Measurements from ENCODE around the gene TTC6. TPM values are rescaled to one million over a fixed set of nuclear protein-coding genes. Genes with fewer than 3 reads are reported as not detected.

The TTC6 gene
- total and polyA plus RNA-seq, 2 donors (not counting 3 experiments of a cell fraction or from before 2014, with no cell fraction given), result 0.75 TPM; not detected in 1

GRCh38 chr14:37586797-37587130 is 8.7 kb upstream of the TTC6 start:
- Histone ChIP-seq H4K20me1 (replicated peaks; ENCODE audit: control insufficient read depth, extremely low read depth, insufficient read depth, low read length) (peaks cover 6% of the 10 kb centered on the region), H3K36me3 (ENCODE audit: control insufficient read depth in 2 of 2, extremely low read depth in 1 of 2, insufficient read depth in 2 of 2, low read length in 2 of 2) (no peaks in the 10 kb centered on the region), H3K27ac (ENCODE audit: insufficient read depth, low read depth, low read length) (no peak overlapping the region), H3K9ac (replicated peaks; ENCODE audit: extremely low read depth, insufficient read depth, low read length) (no peak overlapping the region), H3K4me1 (ENCODE audit: control insufficient read depth, extremely low read depth, insufficient read depth, low read length) (peaks cover 14% of the 10 kb centered on the region), H3K27me3 (ENCODE audit: control insufficient read depth in 2 of 2, insufficient read depth in 2 of 2, low read length in 2 of 2) (peaks cover 70 to 92% of the 10 kb centered on the region in 2 experiments), H3K9me3 (replicated peaks; ENCODE audit: control insufficient read depth, insufficient read depth, low read length) (no peaks in the 10 kb centered on the region), H2AFZ (ENCODE audit: low read depth, low read length) (no peak overlapping the region), H3K4me2 (ENCODE audit: insufficient read depth, low read length) (no peak overlapping the region), H3K4me3 (replicated peaks in 1 of 3; ENCODE audit: insufficient read depth in 1 of 3, low read depth in 1 of 3, low read length in 3 of 3) (no peak overlapping the region), H3K9me1 (replicated peaks; ENCODE audit: control insufficient read depth, extremely low read depth, insufficient read depth, low read length) (no peaks in the 10 kb centered on the region), H3K79me2 (ENCODE audit: control insufficient read depth, insufficient read depth, low read length) (no peaks in the 10 kb centered on the region)
- TF ChIP-seq EZH2 (IDR thresholded peaks at IDR 0.05; ENCODE audit: borderline replicate concordance, low read depth, low read length, severe bottlenecking) (no peak), POLR2AphosphoS5 (IDR thresholded peaks at IDR 0.05; ENCODE audit: insufficient read depth, low read depth, low read length) (no peak), FOS (IDR thresholded peaks at IDR 0.05; ENCODE audit: borderline replicate concordance, insufficient read depth, low read length) (no peak), GATA2 (IDR thresholded peaks at IDR 0.05; ENCODE audit: insufficient read depth, insufficient read length, low read depth, low read length) (no peak)
- DNase-seq (ENCODE audit: low read depth, low spot score) (no peak), FAIRE-seq (no peak)
- dilution Hi-C loops (cut with MboI; ENCODE audit: extremely low pct_ligation_motif_present, low sequenced_read_pairs) (no loop called here), intact Hi-C loops (cut with micrococcal nuclease) (no loop called here)
- ChIA-PET POLR2A (no interaction called here), CTCF (interaction anchor here (1.0 to 2.5 kb wide), 3 partner anchors 11 to 20 kb away, joined by 3 to 11 read pairs (median 3); no protein-coding TSS in a partner anchor)
- BruUV-seq (replicated peaks), result no TSS peak

DNA sequence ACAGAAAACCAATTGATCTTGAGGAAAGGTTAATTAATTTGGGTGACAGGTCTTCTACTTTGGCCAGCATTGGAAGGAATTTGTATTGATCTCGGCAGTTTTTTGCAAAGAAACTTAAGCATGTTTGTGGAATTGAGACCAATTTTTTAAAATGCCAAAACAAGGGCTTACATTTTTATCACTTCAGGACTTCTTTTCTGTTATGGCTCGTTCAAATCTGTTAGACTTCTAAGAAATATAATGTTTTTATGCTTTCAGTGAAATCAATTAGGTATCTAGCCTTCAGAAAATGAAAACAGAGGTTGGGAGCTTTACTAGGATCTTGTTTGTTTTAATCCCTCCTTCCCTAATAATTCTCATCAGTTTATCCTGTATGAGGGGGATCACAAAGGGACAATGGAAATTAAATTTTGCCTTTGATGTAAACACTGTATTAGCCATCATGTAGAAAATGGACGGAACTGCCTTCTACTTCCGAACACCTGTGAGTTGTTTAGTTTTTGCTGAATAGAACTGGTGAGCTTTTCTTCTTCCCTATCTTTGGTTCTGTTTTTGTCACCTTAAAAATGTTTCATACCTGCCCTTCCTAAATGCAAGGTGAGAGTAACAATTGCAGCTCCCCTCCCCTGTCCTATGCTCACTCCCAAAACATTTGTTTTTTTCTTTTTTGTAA is 8.2 kb upstream of the TTC6 start:
- intact Hi-C loops (cut with micrococcal nuclease) (no loop called here), dilution Hi-C loops (cut with MboI; ENCODE audit: extremely low pct_ligation_motif_present, low sequenced_read_pairs) (no loop called here)
- Histone ChIP-seq H3K79me2 (ENCODE audit: control insufficient read depth, insufficient read depth, low read length) (no peaks in the 10 kb centered on the region), H3K9ac (replicated peaks; ENCODE audit: extremely low read depth, insufficient read depth, low read length) (no peak overlapping the region), H3K4me3 (replicated peaks in 1 of 3; ENCODE audit: insufficient read depth in 1 of 3, low read depth in 1 of 3, low read length in 3 of 3) (no peak overlapping the region), H3K27me3 (ENCODE audit: control insufficient read depth in 2 of 2, insufficient read depth in 2 of 2, low read length in 2 of 2) (peaks cover 75 to 97% of the 10 kb centered on the region in 2 experiments), H3K36me3 (ENCODE audit: control insufficient read depth in 2 of 2, extremely low read depth in 1 of 2, insufficient read depth in 2 of 2, low read length in 2 of 2) (no peaks in the 10 kb centered on the region), H2AFZ (ENCODE audit: low read depth, low read length) (no peak overlapping the region), H3K27ac (ENCODE audit: insufficient read depth, low read depth, low read length) (no peak overlapping the region), H3K4me1 (ENCODE audit: control insufficient read depth, extremely low read depth, insufficient read depth, low read length) (peaks cover 14% of the 10 kb centered on the region), H3K9me1 (replicated peaks; ENCODE audit: control insufficient read depth, extremely low read depth, insufficient read depth, low read length) (no peaks in the 10 kb centered on the region), H3K4me2 (ENCODE audit: insufficient read depth, low read length) (no peak overlapping the region), H3K9me3 (replicated peaks; ENCODE audit: control insufficient read depth, insufficient read depth, low read length) (no peaks in the 10 kb centered on the region), H4K20me1 (replicated peaks; ENCODE audit: control insufficient read depth, extremely low read depth, insufficient read depth, low read length) (peaks cover 6% of the 10 kb centered on the region)
- BruUV-seq (replicated peaks), result no TSS peak
- peak; percentile 55 for DNase-seq (ENCODE audit: low read depth, low spot score)
- no peak for FAIRE-seq
- ChIA-PET POLR2A (no interaction called here), CTCF (interaction anchor here (1.0 to 2.5 kb wide), 3 partner anchors 11 to 21 kb away, joined by 3 to 11 read pairs (median 3); no protein-coding TSS in a partner anchor)
- no peak for TF ChIP-seq JUN (IDR thresholded peaks at IDR 0.05; ENCODE audit: borderline replicate concordance, insufficient read depth, insufficient read length, low read depth)
- TF ChIP-seq MYC (IDR thresholded peaks at IDR 0.05; ENCODE audit: low read depth, low read length), result no peak
- TF ChIP-seq MAX (IDR thresholded peaks at IDR 0.05; ENCODE audit: insufficient read depth, insufficient read length), result no peak
- no peak for TF ChIP-seq POLR2AphosphoS5 (IDR thresholded peaks at IDR 0.05; ENCODE audit: insufficient read depth, low read depth, low read length)
- TF ChIP-seq CTCF (IDR thresholded peaks at IDR 0.05; ENCODE audit: extremely low read depth in 1 of 2, insufficient read depth in 1 of 2, low read depth in 1 of 2, low read length in 2 of 2), result no peak
- no peak for TF ChIP-seq POLR2A (IDR thresholded peaks at IDR 0.05; ENCODE audit: low read depth, low read length)
- TF ChIP-seq GATA2 (IDR thresholded peaks at IDR 0.05; ENCODE audit: insufficient read depth, insufficient read length, low read depth, low read length), result no peak
- TF ChIP-seq EZH2 (IDR thresholded peaks at IDR 0.05; ENCODE audit: borderline replicate concordance, low read depth, low read length, severe bottlenecking), result no peak
- TF ChIP-seq FOS (IDR thresholded peaks at IDR 0.05; ENCODE audit: borderline replicate concordance, insufficient read depth, low read length), result no peak
